GM12878 (cell line): Measurements from ENCODE around the gene ZFYVE19. TPM values are rescaled to one million over a fixed set of nuclear protein-coding genes. Genes with fewer than 3 reads are reported as not detected.
A peak's percentile ranks its signal among the peaks of the same experiment; 100 is the strongest.

ENCODE experiments used
- ATAC-seq: fragments of 200-7000 bp; cut with Tn5 transposase; 3 replicates; pipeline ENCODE4 v1.9.1; 2020; ENCODE audit warnings: mild to moderate bottlenecking, moderate library complexity
- BruUV-seq: library from RNA; stranded (reverse); fragments of 400-500 nt; replicated peaks from 2 replicates; lab custom pipeline; 2021; lab: Mats Ljungman, UMichigan
- CTCF ChIA-PET: fragments of 300-600 bp; sonication (Branson Sonifier 250); formaldehyde crosslinking; extraction: SDS; loops from one replicate; lab custom pipeline; 2021; ENCODE audit warnings: inconsistent platforms; lab: Yijun Ruan, JAX
- POLR2A ChIA-PET: fragments of 350-600 bp; formaldehyde crosslinking; extraction: SDS; loops from one replicate; lab custom pipeline; 2021; ENCODE audit warnings: inconsistent platforms; lab: Charles Lee
- RAD21 ChIA-PET: fragments of 300-600 bp; sonication (Branson Sonifier 250); formaldehyde crosslinking; loops from one replicate; lab custom pipeline; 2023; ENCODE audit warnings: antibody characterized with exemption; ENCODE audit not compliant: unreplicated experiment; lab: Charles Lee
- SMC1A ChIA-PET: fragments of 300-600 bp; sonication (Branson Sonifier 250); formaldehyde crosslinking; loops from one replicate; lab custom pipeline; 2023; ENCODE audit not compliant: unreplicated experiment, uncharacterized antibody; lab: Charles Lee
- DNase-seq: peaks from one replicate; pipeline ENCODE4 v3.0.0-alpha.2; 2011; ENCODE audit warnings: low read depth, low spot score
- FAIRE-seq: peaks from 3 replicates; lab custom pipeline; 2011; peaks lifted over from hg19 to GRCh38; lab: Jason Lieb, UNC
- H2AFZ ChIP-seq: 2 replicates; pipeline ENCODE4 v1.6.0; 2011; ENCODE audit warnings: low read depth, low read length, control low read depth; ENCODE audit not compliant: control insufficient read depth
- H3K27ac ChIP-seq: 2 replicates; pipeline ENCODE4 v1.5.1; 2011; ENCODE audit warnings: control low read depth; ENCODE audit not compliant: control insufficient read depth, insufficient read depth
- H3K27me3 ChIP-seq, 2 experiments: replicated peaks in 1 of 2; 2 replicates each; pipeline versions ENCODE4 v1.6.0 to v1.6.1; 2011; ENCODE audit warnings: low read length in 1 of 2; ENCODE audit not compliant: control insufficient read depth in 2 of 2, insufficient read depth in 2 of 2
- H3K36me3 ChIP-seq, 2 experiments: 2 replicates each; pipeline ENCODE4 v1.5.1; 2011; ENCODE audit warnings: low read length in 1 of 2; ENCODE audit not compliant: control insufficient read depth in 2 of 2, insufficient read depth in 2 of 2
- H3K4me1 ChIP-seq: 2 replicates; pipeline ENCODE4 v1.6.1; 2011; ENCODE audit warnings: mild to moderate bottlenecking, low read length, moderate library complexity, mixed read lengths; ENCODE audit not compliant: control insufficient read depth, insufficient read depth
- H3K4me2 ChIP-seq: 2 replicates; pipeline ENCODE4 v1.6.0; 2011; ENCODE audit warnings: control low read depth; ENCODE audit not compliant: control insufficient read depth, insufficient read depth
- H3K4me3 ChIP-seq: fragments of 200-600 bp; sonication (generic); 2 replicates; pipeline ENCODE4 v1.5.1; 2016
- H3K79me2 ChIP-seq: 2 replicates; pipeline ENCODE4 v1.6.0; 2011; ENCODE audit warnings: low read length; ENCODE audit not compliant: control insufficient read depth, insufficient read depth
- H3K9ac ChIP-seq: 2 replicates; pipeline ENCODE4 v1.8.0; 2011; ENCODE audit warnings: low read length, control low read depth, mixed read lengths; ENCODE audit not compliant: control insufficient read depth, insufficient read depth
- H3K9me3 ChIP-seq: replicated peaks from 3 replicates; pipeline ENCODE4 v1.5.1; 2011; ENCODE audit warnings: mild to moderate bottlenecking, low read length; ENCODE audit not compliant: control insufficient read depth, insufficient read depth
- H4K20me1 ChIP-seq: 2 replicates; pipeline ENCODE4 v1.6.0; 2011; ENCODE audit not compliant: control insufficient read depth, insufficient read depth
- CHD2 ChIP-seq: IDR thresholded peaks from 2 replicates; pipeline ENCODE4 v1.6.1; 2011; ENCODE audit warnings: low read depth, low read length, improper control_type of control experiment, borderline replicate concordance
- CTCF ChIP-seq, 3 experiments: IDR thresholded peaks in 2 of 3; conservative IDR thresholded peaks in 1 of 3; 2 replicates each; pipeline ENCODE4 v1.5.1; 2011; ENCODE audit warnings: low read depth in 3 of 3, low read length in 3 of 3, mild to moderate bottlenecking in 3 of 3, control low read depth in 2 of 3, moderate library complexity in 2 of 3, inconsistent platforms in 1 of 3, mixed read lengths in 1 of 3; ENCODE audit not compliant: control insufficient read depth in 2 of 3, insufficient read depth in 1 of 3; ENCODE audit errors: extremely low read depth in 1 of 3
- DPF2 ChIP-seq: fragments of 450-650 bp; IDR thresholded peaks from 2 replicates; pipeline ENCODE4 v1.6.1; 2017; ENCODE audit warnings: mild to moderate bottlenecking
- NBN ChIP-seq: fragments of 450-650 bp; IDR thresholded peaks from 2 replicates; pipeline ENCODE4 v1.6.1; 2016
- SP1 ChIP-seq: IDR thresholded peaks from one replicate; pipeline ENCODE4 v1.6.1; 2011; ENCODE audit warnings: low read depth, low read length
- STAT1 ChIP-seq: fragments of 450-650 bp; conservative IDR thresholded peaks from 2 replicates; pipeline ENCODE4 v1.6.1; 2014; ENCODE audit warnings: antibody characterized with exemption, mild to moderate bottlenecking
- TCF12 ChIP-seq: IDR thresholded peaks from 2 replicates; pipeline ENCODE4 v1.6.1; 2011; ENCODE audit warnings: low read depth, mild to moderate bottlenecking, low read length
- USF2 ChIP-seq: IDR thresholded peaks from 2 replicates; pipeline ENCODE4 v1.6.1; 2011; ENCODE audit warnings: low read depth, low read length, improper control_type of control experiment, borderline replicate concordance
- ZNF274 ChIP-seq: IDR thresholded peaks from one replicate; pipeline ENCODE4 v1.8.0; 2011; ENCODE audit not compliant: insufficient read length, insufficient read depth
- WGBS: methylation state at CpG from one replicate; pipeline ENCODE4 v1.1.6; 2016; ENCODE audit warnings: low lambda C conversion rate; ENCODE audit not compliant: insufficient replicate concordance, insufficient coverage; ENCODE audit errors: missing lambda C conversion rate; 5-methylcytosine and 5-hydroxymethylcytosine counted together
- in situ Hi-C: fragments of 300-500 bp; cut with MboI; formaldehyde crosslinking; loops from 9 replicates; pipeline ENCODE4 v1.14.3; 2018; ENCODE audit warnings: mixed read lengths
- intact Hi-C: fragments of 100-400 bp; cut with micrococcal nuclease; formaldehyde crosslinking; loops from one replicate; pipeline ENCODE4 v1.14.2; 2022; ENCODE audit not compliant: unreplicated experiment
- polyA plus RNA-seq, 11 experiments: library from polyadenylated mRNA; depleted of rRNA in 4 of 11; unstranded in 6 of 11; stranded (reverse) in 5 of 11; fragments of >200 nt; fragmentation: Nextera tagmentation in 4 of 11; fragmentation: Illumina TruSeq in 1 of 11; extraction: Ambion mirVana in 4 of 11; extraction: Trizol in 1 of 11; gene quantifications; 1 replicate in 1 of 11; 2 replicates in 10 of 11; pipeline versions ENCODE4 v1.2.1 to v1.2.3, GENCODE V29; 2011 to 2016; ENCODE audit warnings: inconsistent platforms in 2 of 11, missing spikeins in 2 of 11, low read depth in 1 of 11
- total RNA-seq, 4 experiments: library from RNA; depleted of rRNA in 3 of 4; stranded (reverse); fragments of >200 nt in 3 of 4; fragmentation: Illumina TruSeq in 1 of 4; extraction: Trizol in 1 of 4; gene quantifications; 2 replicates each; pipeline versions ENCODE4 v1.2.1 to v1.2.3, GENCODE V29; 2013 to 2021
- TF ChIP-seq, protein P1 (sequence below): fragments of 450-650 bp; IDR thresholded peaks from 2 replicates; pipeline ENCODE4 v1.6.1; 2017; ENCODE audit warnings: mild to moderate bottlenecking, low read depth, inconsistent platforms; ENCODE audit not compliant: poor library complexity, severe bottlenecking
- TF ChIP-seq, protein P2 (sequence below): IDR thresholded peaks from 2 replicates; pipeline ENCODE4 v1.6.1; 2012; ENCODE audit warnings: improper control_type of control experiment, low read depth, low read length; ENCODE audit not compliant: insufficient replicate concordance

The ZFYVE19 gene
- total and polyA plus RNA-seq, 10 of the 15 experiments (the other 5 are each of a cell fraction or from before 2014, with no cell fraction given): 1.7 to 36.3 (median 17.0) TPM

- no TSS peak for BruUV-seq
- H3K4me2 ChIP-seq: no peak overlapping the region; the same call in 1 of the 2 replicates
- RAD21 ChIA-PET: interaction anchor here (0.5 to 4.0 kb wide), 12 partner anchors 14 to 577 kb away, joined by 3 to 41 read pairs (median 4); partner anchors contain the start of genes DNAJC17, SPINT1 and ZFYVE19
- DNase-seq: no peak
- no peaks in the 10 kb centered on the region for H3K9me3 ChIP-seq
- H3K79me2 ChIP-seq: no peaks in the 10 kb centered on the region
- no peak overlapping the region for H3K4me3 ChIP-seq
- peak; percentile 96 for FAIRE-seq
- peaks cover 4% of the 10 kb centered on the region for H3K4me1 ChIP-seq
- no peak overlapping the region for H3K27ac ChIP-seq
- H3K9ac ChIP-seq: no peak overlapping the region
- no peaks in the 10 kb centered on the region for H4K20me1 ChIP-seq
- in situ Hi-C loops: loop anchor here (5.0 kb wide), 1 partner anchor 33 kb away; the partner anchor contains the start of gene VPS18
- 33% methylated on average over 18 of the region's 18 CpGs for WGBS
- peaks cover 0 to under 1% of the 10 kb centered on the region in 2 experiments; a peak in 2 of 4 replicates for H3K36me3 ChIP-seq
- H3K27me3 ChIP-seq: no peaks in the 10 kb centered on the region
- peak overlapping the region; percentile 70 for H2AFZ ChIP-seq
- CTCF ChIA-PET: interaction anchor here (0.6 to 7.5 kb wide), 26 partner anchors 13 to 580 kb away, joined by 3 to 140 read pairs (median 4); partner anchors contain the start of genes DNAJC17, EXD1, SPINT1 and ZFYVE19
- intact Hi-C loops: loop anchor here (2.0 kb wide), 1 partner anchor 13 kb away; no protein-coding TSS in a partner anchor
- peak; percentile 94 for ATAC-seq
- POLR2A ChIA-PET: interaction anchor here (0.6 to 1.3 kb wide), 8 partner anchors 12 to 180 kb away, joined by 3 to 5 read pairs (median 3); partner anchors contain the start of gene SPINT1
- SMC1A ChIA-PET: interaction anchor here (0.8 to 8.5 kb wide), 16 partner anchors 9 to 685 kb away, joined by 3 to 290 read pairs (median 6); partner anchors contain the start of genes DNAJC17, RHOV, RPAP1 and SPINT1
- no peak for TF ChIP-seq CHD2
- 0 out of 2 replicates have a peak, but pooled peaks have one; percentile 27 for TF ChIP-seq DPF2
- peak; percentile 70; the same call in 1 of the 2 replicates for TF ChIP-seq TCF12
- TF ChIP-seq, protein P1, sequence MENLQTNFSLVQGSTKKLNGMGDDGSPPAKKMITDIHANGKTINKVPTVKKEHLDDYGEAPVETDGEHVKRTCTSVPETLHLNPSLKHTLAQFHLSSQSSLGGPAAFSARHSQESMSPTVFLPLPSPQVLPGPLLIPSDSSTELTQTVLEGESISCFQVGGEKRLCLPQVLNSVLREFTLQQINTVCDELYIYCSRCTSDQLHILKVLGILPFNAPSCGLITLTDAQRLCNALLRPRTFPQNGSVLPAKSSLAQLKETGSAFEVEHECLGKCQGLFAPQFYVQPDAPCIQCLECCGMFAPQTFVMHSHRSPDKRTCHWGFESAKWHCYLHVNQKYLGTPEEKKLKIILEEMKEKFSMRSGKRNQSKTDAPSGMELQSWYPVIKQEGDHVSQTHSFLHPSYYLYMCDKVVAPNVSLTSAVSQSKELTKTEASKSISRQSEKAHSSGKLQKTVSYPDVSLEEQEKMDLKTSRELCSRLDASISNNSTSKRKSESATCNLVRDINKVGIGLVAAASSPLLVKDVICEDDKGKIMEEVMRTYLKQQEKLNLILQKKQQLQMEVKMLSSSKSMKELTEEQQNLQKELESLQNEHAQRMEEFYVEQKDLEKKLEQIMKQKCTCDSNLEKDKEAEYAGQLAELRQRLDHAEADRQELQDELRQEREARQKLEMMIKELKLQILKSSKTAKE: no peak
- no peak for TF ChIP-seq STAT1
- TF ChIP-seq NBN: peak; percentile 81; the same call in 1 of the 2 replicates
- TF ChIP-seq SP1: no peak
- TF ChIP-seq USF2: no peak
- TF ChIP-seq CTCF (IDR thresholded peaks at IDR 0.05 in 2 of 3, conservative IDR thresholded peaks at IDR 0.05 in 1 of 3; ENCODE audit: control insufficient read depth in 2 of 3, extremely low read depth in 1 of 3, insufficient read depth in 1 of 3, low read depth in 3 of 3, low read length in 3 of 3): peak; percentile 94 to 98 (median 97); a peak in 5 of 6 replicates
- TF ChIP-seq, protein P2, sequence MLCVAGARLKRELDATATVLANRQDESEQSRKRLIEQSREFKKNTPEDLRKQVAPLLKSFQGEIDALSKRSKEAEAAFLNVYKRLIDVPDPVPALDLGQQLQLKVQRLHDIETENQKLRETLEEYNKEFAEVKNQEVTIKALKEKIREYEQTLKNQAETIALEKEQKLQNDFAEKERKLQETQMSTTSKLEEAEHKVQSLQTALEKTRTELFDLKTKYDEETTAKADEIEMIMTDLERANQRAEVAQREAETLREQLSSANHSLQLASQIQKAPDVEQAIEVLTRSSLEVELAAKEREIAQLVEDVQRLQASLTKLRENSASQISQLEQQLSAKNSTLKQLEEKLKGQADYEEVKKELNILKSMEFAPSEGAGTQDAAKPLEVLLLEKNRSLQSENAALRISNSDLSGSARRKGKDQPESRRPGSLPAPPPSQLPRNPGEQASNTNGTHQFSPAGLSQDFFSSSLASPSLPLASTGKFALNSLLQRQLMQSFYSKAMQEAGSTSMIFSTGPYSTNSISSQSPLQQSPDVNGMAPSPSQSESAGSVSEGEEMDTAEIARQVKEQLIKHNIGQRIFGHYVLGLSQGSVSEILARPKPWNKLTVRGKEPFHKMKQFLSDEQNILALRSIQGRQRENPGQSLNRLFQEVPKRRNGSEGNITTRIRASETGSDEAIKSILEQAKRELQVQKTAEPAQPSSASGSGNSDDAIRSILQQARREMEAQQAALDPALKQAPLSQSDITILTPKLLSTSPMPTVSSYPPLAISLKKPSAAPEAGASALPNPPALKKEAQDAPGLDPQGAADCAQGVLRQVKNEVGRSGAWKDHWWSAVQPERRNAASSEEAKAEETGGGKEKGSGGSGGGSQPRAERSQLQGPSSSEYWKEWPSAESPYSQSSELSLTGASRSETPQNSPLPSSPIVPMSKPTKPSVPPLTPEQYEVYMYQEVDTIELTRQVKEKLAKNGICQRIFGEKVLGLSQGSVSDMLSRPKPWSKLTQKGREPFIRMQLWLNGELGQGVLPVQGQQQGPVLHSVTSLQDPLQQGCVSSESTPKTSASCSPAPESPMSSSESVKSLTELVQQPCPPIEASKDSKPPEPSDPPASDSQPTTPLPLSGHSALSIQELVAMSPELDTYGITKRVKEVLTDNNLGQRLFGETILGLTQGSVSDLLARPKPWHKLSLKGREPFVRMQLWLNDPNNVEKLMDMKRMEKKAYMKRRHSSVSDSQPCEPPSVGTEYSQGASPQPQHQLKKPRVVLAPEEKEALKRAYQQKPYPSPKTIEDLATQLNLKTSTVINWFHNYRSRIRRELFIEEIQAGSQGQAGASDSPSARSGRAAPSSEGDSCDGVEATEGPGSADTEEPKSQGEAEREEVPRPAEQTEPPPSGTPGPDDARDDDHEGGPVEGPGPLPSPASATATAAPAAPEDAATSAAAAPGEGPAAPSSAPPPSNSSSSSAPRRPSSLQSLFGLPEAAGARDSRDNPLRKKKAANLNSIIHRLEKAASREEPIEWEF: no peak
- TF ChIP-seq ZNF274: no peak
Measured at GRCh38 chr15:40859206-40859851, 52.4 kb downstream of the ZFYVE19 start.
